GM03348 (cell line): Measurements from ENCODE around the gene PITHD1.
"Not testable (repeated sequence)": the region's sequence is repeated elsewhere in the genome, so short reads cannot be mapped to it uniquely, and the experiment has no call there.

Source experiments
- DNase-seq: peaks from one replicate; pipeline ENCODE4 v3.0.0; 2012; ENCODE audit warnings: low spot score

Gene PITHD1

GRCh38 chr1:23777979-23778814 is at the start of gene PITHD1:
PITHD1 (plus strand) TSS chr1:23778418; CDS start chr1:23778516, 98 bp downstream.
- DNase-seq = peak; percentile 98

- peak; percentile 59 for DNase-seq
Measured at GRCh38 chr1:23732363-23733224, 45.6 kb upstream of the PITHD1 start.

GRCh38 chr1:23733281-23733680 is 44.9 kb upstream of the PITHD1 start:
- not testable (repeated sequence) for DNase-seq

GRCh38 chr1:23736437-23737134 is 41.6 kb upstream of the PITHD1 start:
- DNase-seq = no peak

GRCh38 chr1:23741609-23742008 is 36.6 kb upstream of the PITHD1 start:
- no peak for DNase-seq

DNA sequence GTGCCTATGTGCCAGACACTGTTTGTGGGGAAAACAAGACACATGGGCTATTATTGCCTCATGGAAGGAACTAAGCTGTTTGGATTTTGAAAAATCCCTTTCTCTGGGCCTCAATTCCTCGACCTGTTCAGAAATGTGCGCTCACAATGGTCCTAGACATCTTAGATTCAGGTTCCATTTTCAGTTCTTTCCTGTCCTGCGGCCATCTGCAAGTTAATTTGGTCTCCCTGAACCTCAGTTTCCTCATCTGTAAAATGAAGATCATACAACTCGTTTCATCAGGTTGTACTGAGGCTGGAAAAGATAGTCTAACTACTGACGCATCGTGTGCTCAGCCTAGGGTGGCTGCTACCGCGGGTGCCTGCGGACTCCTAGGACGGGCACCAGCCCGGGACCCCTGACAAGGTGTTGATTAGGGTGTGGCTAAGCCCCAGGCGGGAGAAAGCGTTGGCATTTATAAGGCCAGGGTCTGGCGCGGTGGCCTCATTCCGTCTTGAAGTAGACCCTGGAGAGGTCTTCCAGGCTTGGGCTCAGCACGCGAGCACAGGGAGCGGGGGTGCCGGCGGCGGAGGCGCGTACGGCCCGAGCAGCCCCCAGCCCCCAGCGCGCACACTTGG is 35.4 kb upstream of the PITHD1 start:
- DNase-seq = no peak

GRCh38 chr1:23743287-23744152 is 34.7 kb upstream of the PITHD1 start, which contains the start of gene ELOA:
ELOA (plus strand) TSS chr1:23743471; CDS start chr1:23743504, 33 bp downstream.
- peak; percentile 95 for DNase-seq

- peak; percentile 59 for DNase-seq
Measured at GRCh38 chr1:23745515-23745914, 32.7 kb upstream of the PITHD1 start.

- DNase-seq = no peak
Measured at GRCh38 chr1:23748016-23748415, 30.2 kb upstream of the PITHD1 start.

GRCh38 chr1:23751050-23751814 is 27.0 kb upstream of the PITHD1 start:
- DNase-seq = peak; percentile 68

GRCh38 chr1:23751815-23752200 is 26.4 kb upstream of the PITHD1 start:
- DNase-seq = no peak

GRCh38 chr1:23752909-23753308 is 25.3 kb upstream of the PITHD1 start:
- DNase-seq = no peak

- DNase-seq = peak; percentile 58
Measured at GRCh38 chr1:23756676-23757075, 21.5 kb upstream of the PITHD1 start.

- no peak for DNase-seq
Measured at GRCh38 chr1:23757812-23758211, 20.4 kb upstream of the PITHD1 start.

GRCh38 chr1:23759277-23759676 is 18.9 kb upstream of the PITHD1 start:
- no peak for DNase-seq

GRCh38 chr1:23763041-23763577 is 15.1 kb upstream of the PITHD1 start:
- no peak for DNase-seq

DNA sequence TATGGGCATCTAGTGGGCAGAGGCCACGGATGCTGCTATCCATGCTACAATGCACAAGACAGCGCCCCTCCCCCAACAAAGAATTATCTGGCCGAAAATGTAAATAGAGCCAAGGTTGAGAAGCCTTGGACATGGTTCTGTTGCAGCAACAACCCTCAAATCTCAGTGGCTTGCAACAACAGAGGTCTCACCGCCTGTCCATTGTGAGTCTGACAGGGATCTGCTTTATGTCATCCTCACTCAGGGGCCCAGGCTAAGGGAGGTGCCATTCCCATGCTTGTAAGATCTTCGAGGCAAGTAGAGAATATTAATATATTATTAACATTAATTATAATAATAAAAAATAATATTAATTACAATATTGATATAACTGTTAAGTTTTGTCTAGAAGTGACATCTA is 9.5 kb upstream of the PITHD1 start:
- no peak for DNase-seq

DNA sequence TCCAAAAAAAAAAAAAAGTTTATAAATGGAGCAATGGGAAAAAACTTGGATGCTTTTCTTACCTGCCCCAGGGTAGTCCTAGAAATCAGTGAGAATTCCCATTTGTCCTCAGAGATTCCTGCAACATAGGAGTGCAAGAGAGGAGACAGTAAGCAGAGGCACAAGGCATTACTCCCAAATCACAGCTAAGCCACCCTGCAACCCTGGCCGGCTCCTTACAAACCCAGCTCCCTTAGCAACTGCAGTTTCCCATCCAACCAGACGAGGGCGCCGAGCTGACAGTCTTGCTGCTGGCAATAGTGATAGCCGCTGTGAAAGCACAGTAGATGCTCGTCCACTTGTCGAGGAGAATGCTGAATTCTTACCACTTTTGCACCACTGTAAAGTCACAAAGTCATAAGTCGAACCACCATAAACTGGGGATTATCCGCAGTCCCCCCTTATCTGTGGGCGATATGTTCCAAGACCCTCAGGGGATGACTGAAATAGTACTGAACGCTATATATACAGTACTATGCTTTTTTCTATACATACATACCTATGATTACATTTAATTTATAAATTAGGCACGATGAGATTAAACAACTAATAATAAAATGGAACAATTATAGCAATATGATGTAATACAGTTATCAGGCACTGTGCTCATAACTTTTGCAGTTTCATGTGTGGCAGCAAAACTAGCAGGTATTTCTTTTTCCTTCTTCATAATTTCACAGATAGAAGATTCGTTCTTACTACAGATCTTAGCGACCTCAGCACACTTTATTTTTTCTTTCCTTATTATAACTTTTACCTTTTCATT is 6.0 kb upstream of the PITHD1 start:
- DNase-seq = peak; percentile 85

- no peak for DNase-seq
Measured at GRCh38 chr1:23772854-23773242, 5.4 kb upstream of the PITHD1 start.
